Activated CD4-positive, alpha-beta memory T cell treated with anti-CD3 and anti-CD28 coated beads, Interleukin-2, amount 10 ng/mL, durations not matched to agents 7 days and 5 days (primary cell): Measurements from ENCODE around the gene CACNA1C. TPM values are rescaled to one million over a fixed set of nuclear protein-coding genes. Genes with fewer than 3 reads are reported as not detected.

Experiments
- CTCF ChIA-PET: fragments of 350-600 bp; sonication (Branson Sonifier 250); formaldehyde crosslinking; loops from one replicate; lab custom pipeline; 2021; ENCODE audit warnings: antibody characterized with exemption, inconsistent platforms; lab: Charles Lee
- POLR2A ChIA-PET: fragments of 350-600 bp; sonication (Branson Sonifier 250); formaldehyde crosslinking; loops from one replicate; lab custom pipeline; 2021; ENCODE audit warnings: antibody characterized with exemption; lab: Charles Lee
- DNase-seq: peaks from one replicate; pipeline ENCODE4 v3.0.0-alpha.2; 2020
- H3K27ac Mint-ChIP-seq: one replicate; pipeline ENCODE4 v1.8.0; 2021; ENCODE audit warnings: mild to moderate bottlenecking, mixed read lengths
- H3K27me3 Mint-ChIP-seq: one replicate; pipeline ENCODE4 v1.8.0; 2021; ENCODE audit warnings: mixed read lengths
- H3K36me3 Mint-ChIP-seq: one replicate; pipeline ENCODE4 v1.8.0; 2021; ENCODE audit warnings: low read depth, mixed read lengths
- H3K4me1 Mint-ChIP-seq: one replicate; pipeline ENCODE4 v1.8.0; 2021; ENCODE audit warnings: mixed read lengths
- H3K4me3 Mint-ChIP-seq: one replicate; pipeline ENCODE4 v1.8.0; 2021; ENCODE audit warnings: mild to moderate bottlenecking, mixed read lengths
- H3K9me3 Mint-ChIP-seq: one replicate; pipeline ENCODE4 v1.8.0; 2021; ENCODE audit warnings: mixed read lengths
- total RNA-seq, 2 experiments: library from RNA; stranded (reverse); gene quantifications; one replicate each; pipeline ENCODE4 v1.2.3, GENCODE V29; 2021

CACNA1C gene
- total RNA-seq, 2 experiments from 2014 or later = 0.30 TPM

- CTCF ChIA-PET = no interaction called here
- Mint-ChIP-seq H3K27ac (no peak overlapping the region), H3K36me3 (no peaks in the 10 kb centered on the region), H3K9me3 (no peaks in the 10 kb centered on the region), H3K4me3 (no peak overlapping the region), H3K27me3 (no peaks in the 10 kb centered on the region), H3K4me1 (no peaks in the 10 kb centered on the region)
- POLR2A ChIA-PET = no interaction called here
- DNase-seq = no peak
Measured at GRCh38 chr12:2453076-2453760, 400.4 kb downstream of the CACNA1C start.

DNA sequence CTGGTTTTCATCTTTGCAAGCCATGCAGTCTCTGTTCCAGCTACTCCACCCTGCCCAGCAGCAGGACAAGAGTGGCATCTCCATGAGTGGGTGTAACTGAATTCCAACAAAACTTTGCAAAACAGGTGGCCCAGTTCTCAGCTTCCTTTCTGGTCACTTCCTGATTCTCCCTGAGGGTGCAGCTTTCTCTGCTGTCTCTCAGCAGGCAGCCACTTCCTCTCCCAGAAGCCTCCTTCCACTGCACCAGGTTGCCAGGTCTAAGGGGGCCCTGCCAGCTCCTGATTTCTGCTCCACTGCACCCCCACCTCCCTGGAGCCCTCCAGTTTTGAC is 400.9 kb downstream of the CACNA1C start:
- H3K4me3 Mint-ChIP-seq = no peak overlapping the region

DNA sequence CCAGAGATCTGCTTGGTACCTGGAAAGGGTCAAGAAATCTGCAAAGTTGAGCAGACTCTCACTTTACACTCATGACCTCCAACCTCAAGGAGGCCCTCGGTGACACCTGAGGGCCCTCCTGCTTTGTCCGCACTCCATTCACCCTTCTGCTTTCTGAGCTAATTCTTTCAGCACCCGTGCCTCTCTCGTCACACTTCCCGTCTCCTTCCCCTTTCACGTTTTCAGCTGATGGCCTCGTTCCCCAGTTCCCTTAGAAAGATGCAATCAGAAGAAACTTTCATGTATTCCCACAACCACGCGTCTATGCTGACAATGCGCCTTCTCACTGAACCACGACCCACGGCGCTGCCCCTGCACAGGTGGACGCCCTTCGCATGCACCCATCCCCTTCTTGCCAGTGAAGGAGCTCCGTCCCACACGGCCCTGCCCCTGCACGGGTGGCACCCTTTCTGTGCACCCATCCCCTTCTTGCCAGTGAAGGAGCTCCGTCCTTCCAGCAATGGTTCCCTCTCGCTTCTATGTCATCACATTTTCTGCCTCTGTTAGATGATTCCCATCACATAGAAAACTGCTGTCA is 401.9 kb downstream of the CACNA1C start:
- ChIA-PET POLR2A (no interaction called here), CTCF (no interaction called here)
- Mint-ChIP-seq H3K4me1 (no peaks in the 10 kb centered on the region), H3K9me3 (no peaks in the 10 kb centered on the region), H3K36me3 (no peaks in the 10 kb centered on the region), H3K27ac (no peak overlapping the region), H3K4me3 (no peak overlapping the region), H3K27me3 (no peaks in the 10 kb centered on the region)
- no peak for DNase-seq

More for the DNA sequence above, 400.9 kb downstream of the CACNA1C start:
- H3K4me1 Mint-ChIP-seq = no peaks in the 10 kb centered on the region
- no peaks in the 10 kb centered on the region for H3K27me3 Mint-ChIP-seq
- H3K36me3 Mint-ChIP-seq = no peaks in the 10 kb centered on the region
- H3K27ac Mint-ChIP-seq = no peak overlapping the region
- no peaks in the 10 kb centered on the region for H3K9me3 Mint-ChIP-seq
- no peak for DNase-seq
- ChIA-PET CTCF (no interaction called here), POLR2A (no interaction called here)

DNA sequence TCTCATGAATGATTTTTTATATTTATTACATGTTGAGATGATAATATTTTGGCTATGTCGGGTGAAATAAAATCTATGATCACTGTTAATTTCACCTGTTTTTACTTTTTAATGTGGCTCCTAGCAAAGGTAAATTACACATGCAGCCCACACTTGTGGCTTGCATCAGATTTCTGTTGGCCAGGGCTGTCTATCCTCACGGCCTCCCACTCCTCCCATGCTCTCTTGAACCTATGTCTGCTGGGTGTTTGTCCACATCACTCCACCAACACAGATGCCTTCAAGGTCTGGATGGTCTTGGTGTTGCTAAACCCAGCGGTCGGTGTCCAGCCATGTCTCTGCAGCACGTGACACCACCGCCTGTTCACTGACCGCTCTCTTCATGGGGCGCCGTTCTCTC is 402.6 kb downstream of the CACNA1C start:
- Mint-ChIP-seq H3K9me3 (no peaks in the 10 kb centered on the region), H3K27ac (no peak overlapping the region), H3K4me1 (no peaks in the 10 kb centered on the region), H3K27me3 (no peaks in the 10 kb centered on the region), H3K36me3 (no peaks in the 10 kb centered on the region), H3K4me3 (no peak overlapping the region)
- no peak for DNase-seq
- CTCF ChIA-PET = no interaction called here
- POLR2A ChIA-PET = no interaction called here

GRCh38 chr12:2456122-2456812 is 403.5 kb downstream of the CACNA1C start:
- Mint-ChIP-seq H3K9me3 (no peaks in the 10 kb centered on the region), H3K36me3 (no peaks in the 10 kb centered on the region), H3K27ac (no peak overlapping the region), H3K4me1 (no peaks in the 10 kb centered on the region), H3K4me3 (no peak overlapping the region), H3K27me3 (no peaks in the 10 kb centered on the region)
- DNase-seq = no peak
- ChIA-PET CTCF (no interaction called here), POLR2A (no interaction called here)

DNA sequence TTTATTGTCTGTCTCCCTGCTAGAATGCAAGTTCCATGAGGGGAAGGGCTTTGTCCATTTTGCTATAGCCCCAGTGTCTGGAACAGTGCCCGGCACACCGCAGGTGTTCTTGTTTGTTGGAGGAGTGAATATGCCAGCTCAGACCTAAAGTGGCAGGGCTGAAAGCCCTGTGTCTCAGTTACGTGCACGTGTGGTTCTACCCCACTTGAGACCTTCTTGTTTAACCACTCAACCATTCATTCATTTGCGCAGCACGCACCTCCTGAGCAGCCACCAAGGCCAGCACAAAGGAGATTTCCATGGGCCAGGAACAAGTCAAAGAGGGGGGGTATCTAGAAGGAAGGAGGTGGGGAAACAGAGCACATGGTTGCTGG is 404.0 kb downstream of the CACNA1C start:
- Mint-ChIP-seq H3K4me1 (no peaks in the 10 kb centered on the region), H3K36me3 (no peaks in the 10 kb centered on the region), H3K9me3 (no peaks in the 10 kb centered on the region), H3K27me3 (no peaks in the 10 kb centered on the region), H3K27ac (no peak overlapping the region), H3K4me3 (no peak overlapping the region)
- POLR2A ChIA-PET = no interaction called here
- no peak for DNase-seq
- CTCF ChIA-PET = no interaction called here

GRCh38 chr12:2457215-2457932 is 404.6 kb downstream of the CACNA1C start:
- Mint-ChIP-seq H3K4me3 (no peak overlapping the region), H3K4me1 (no peaks in the 10 kb centered on the region), H3K27ac (no peak overlapping the region), H3K9me3 (no peaks in the 10 kb centered on the region), H3K36me3 (no peaks in the 10 kb centered on the region), H3K27me3 (no peaks in the 10 kb centered on the region)
- POLR2A ChIA-PET = no interaction called here
- CTCF ChIA-PET = no interaction called here
- no peak for DNase-seq

- no peaks in the 10 kb centered on the region for H3K4me1 Mint-ChIP-seq
- H3K27ac Mint-ChIP-seq = no peak overlapping the region
- H3K4me3 Mint-ChIP-seq = no peak overlapping the region
- H3K36me3 Mint-ChIP-seq = no peaks in the 10 kb centered on the region
- POLR2A ChIA-PET = no interaction called here
- CTCF ChIA-PET = no interaction called here
- DNase-seq = no peak
- H3K9me3 Mint-ChIP-seq = no peaks in the 10 kb centered on the region
- no peaks in the 10 kb centered on the region for H3K27me3 Mint-ChIP-seq
Measured at GRCh38 chr12:2457933-2458414, 405.2 kb downstream of the CACNA1C start.

GRCh38 chr12:2460051-2460670 is 407.4 kb downstream of the CACNA1C start:
- Mint-ChIP-seq H3K4me1 (no peaks in the 10 kb centered on the region), H3K4me3 (no peak overlapping the region), H3K27me3 (no peaks in the 10 kb centered on the region), H3K9me3 (no peaks in the 10 kb centered on the region), H3K27ac (no peak overlapping the region), H3K36me3 (no peaks in the 10 kb centered on the region)
- ChIA-PET CTCF (interaction anchor here (0.6 kb wide), 1 partner anchor 485 kb away, joined by 4 read pairs; no protein-coding TSS in a partner anchor), POLR2A (no interaction called here)
- DNase-seq = no peak

DNA sequence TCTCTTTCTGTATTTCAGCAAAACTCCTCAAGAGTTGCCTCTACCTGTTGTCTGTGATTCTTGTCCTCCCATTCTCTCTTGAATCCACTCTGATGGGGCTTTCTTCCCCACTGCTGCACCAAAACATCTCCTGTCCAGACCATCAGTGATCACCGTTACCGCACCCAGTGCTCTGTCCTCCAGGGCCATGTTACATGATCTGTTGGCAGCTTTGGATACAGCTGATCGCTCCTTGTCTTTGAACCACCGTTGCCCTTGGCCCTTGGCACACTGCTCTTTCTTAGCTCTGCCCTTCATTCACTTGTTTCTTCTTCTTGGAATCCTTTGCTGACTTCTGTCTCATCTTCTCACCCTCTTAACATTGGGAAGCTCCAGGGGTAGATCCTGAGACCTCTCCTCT is 408.3 kb downstream of the CACNA1C start:
- no peaks in the 10 kb centered on the region for H3K9me3 Mint-ChIP-seq
- H3K4me1 Mint-ChIP-seq = no peaks in the 10 kb centered on the region
- DNase-seq = no peak
- H3K27me3 Mint-ChIP-seq = peaks cover 2% of the 10 kb centered on the region
- H3K36me3 Mint-ChIP-seq = no peaks in the 10 kb centered on the region
- ChIA-PET CTCF (no interaction called here), POLR2A (no interaction called here)
- H3K27ac Mint-ChIP-seq = no peak overlapping the region
- H3K4me3 Mint-ChIP-seq = no peak overlapping the region

- H3K9me3 Mint-ChIP-seq = no peaks in the 10 kb centered on the region
- peaks cover 2% of the 10 kb centered on the region for H3K27me3 Mint-ChIP-seq
- no peak overlapping the region for H3K4me3 Mint-ChIP-seq
- H3K4me1 Mint-ChIP-seq = no peaks in the 10 kb centered on the region
- H3K27ac Mint-ChIP-seq = no peak overlapping the region
- ChIA-PET POLR2A (no interaction called here), CTCF (no interaction called here)
- DNase-seq = no peak
- no peaks in the 10 kb centered on the region for H3K36me3 Mint-ChIP-seq
Measured at GRCh38 chr12:2461645-2462044, 408.9 kb downstream of the CACNA1C start.

DNA sequence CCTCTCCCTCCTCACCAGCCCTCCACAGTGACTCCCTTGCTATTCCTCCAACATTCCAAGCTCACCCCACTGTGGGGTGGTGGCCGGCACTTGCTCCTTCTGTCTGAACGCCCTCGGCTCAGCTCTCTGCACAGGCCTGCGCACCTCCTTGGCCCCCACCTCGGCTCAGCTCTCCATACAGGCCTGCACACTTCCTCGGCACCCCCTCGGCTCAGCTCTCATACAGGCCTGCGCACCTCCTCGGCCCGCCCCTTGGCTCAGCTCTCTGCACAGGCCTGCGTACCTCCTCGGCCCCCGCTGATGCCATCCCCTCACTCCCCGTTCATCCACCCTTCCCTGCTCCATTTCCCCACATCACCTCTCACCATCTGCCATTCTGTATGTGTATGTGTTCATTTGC is 409.3 kb downstream of the CACNA1C start:
- Mint-ChIP-seq H3K9me3 (no peaks in the 10 kb centered on the region), H3K27me3 (peaks cover 2% of the 10 kb centered on the region), H3K27ac (no peak overlapping the region), H3K4me3 (no peak overlapping the region), H3K36me3 (no peaks in the 10 kb centered on the region), H3K4me1 (no peaks in the 10 kb centered on the region)
- ChIA-PET CTCF (no interaction called here), POLR2A (no interaction called here)
- no peak for DNase-seq

- Mint-ChIP-seq H3K9me3 (no peaks in the 10 kb centered on the region), H3K4me1 (no peaks in the 10 kb centered on the region), H3K36me3 (no peaks in the 10 kb centered on the region), H3K4me3 (no peak overlapping the region), H3K27ac (no peak overlapping the region), H3K27me3 (peaks cover 2% of the 10 kb centered on the region)
- DNase-seq = no peak
- ChIA-PET POLR2A (no interaction called here), CTCF (no interaction called here)
Measured at GRCh38 chr12:2463719-2464118, 410.9 kb downstream of the CACNA1C start.
